A549 treated with AZD9567 at 1 μM for 4 hours (cell line): ENCODE measurements around the gene RSF1. TPM values are rescaled to one million over a fixed set of nuclear protein-coding genes. Genes with fewer than 3 reads are reported as not detected.

Experiments
- total RNA-seq: library from RNA; stranded (reverse); fragments of 200-300 nt; extraction: Qiagen RNA extraction; gene quantifications from 5 replicates; pipeline ENCODE4 v1.2.3, GENCODE V29; 2022; ENCODE audit not compliant: insufficient read depth

The RSF1 gene, protein sequence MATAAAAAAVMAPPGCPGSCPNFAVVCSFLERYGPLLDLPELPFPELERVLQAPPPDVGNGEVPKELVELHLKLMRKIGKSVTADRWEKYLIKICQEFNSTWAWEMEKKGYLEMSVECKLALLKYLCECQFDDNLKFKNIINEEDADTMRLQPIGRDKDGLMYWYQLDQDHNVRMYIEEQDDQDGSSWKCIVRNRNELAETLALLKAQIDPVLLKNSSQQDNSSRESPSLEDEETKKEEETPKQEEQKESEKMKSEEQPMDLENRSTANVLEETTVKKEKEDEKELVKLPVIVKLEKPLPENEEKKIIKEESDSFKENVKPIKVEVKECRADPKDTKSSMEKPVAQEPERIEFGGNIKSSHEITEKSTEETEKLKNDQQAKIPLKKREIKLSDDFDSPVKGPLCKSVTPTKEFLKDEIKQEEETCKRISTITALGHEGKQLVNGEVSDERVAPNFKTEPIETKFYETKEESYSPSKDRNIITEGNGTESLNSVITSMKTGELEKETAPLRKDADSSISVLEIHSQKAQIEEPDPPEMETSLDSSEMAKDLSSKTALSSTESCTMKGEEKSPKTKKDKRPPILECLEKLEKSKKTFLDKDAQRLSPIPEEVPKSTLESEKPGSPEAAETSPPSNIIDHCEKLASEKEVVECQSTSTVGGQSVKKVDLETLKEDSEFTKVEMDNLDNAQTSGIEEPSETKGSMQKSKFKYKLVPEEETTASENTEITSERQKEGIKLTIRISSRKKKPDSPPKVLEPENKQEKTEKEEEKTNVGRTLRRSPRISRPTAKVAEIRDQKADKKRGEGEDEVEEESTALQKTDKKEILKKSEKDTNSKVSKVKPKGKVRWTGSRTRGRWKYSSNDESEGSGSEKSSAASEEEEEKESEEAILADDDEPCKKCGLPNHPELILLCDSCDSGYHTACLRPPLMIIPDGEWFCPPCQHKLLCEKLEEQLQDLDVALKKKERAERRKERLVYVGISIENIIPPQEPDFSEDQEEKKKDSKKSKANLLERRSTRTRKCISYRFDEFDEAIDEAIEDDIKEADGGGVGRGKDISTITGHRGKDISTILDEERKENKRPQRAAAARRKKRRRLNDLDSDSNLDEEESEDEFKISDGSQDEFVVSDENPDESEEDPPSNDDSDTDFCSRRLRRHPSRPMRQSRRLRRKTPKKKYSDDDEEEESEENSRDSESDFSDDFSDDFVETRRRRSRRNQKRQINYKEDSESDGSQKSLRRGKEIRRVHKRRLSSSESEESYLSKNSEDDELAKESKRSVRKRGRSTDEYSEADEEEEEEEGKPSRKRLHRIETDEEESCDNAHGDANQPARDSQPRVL (N-terminal part only)
- 12.5 to 32.0 TPM (median 16.4 TPM) in 5 replicates for total RNA-seq

GRCh38 chr11:77820565-77821348 lies at the start of gene RSF1, which contains the start of gene AAMDC:
TSS of gene RSF1 (minus strand) at chr11:77820722. CDS start at chr11:77820714, 8 bp downstream.
TSS of gene AAMDC (plus strand) at chr11:77821144. CDS start at chr11:77842497, 21,353 bp downstream.

DNA sequence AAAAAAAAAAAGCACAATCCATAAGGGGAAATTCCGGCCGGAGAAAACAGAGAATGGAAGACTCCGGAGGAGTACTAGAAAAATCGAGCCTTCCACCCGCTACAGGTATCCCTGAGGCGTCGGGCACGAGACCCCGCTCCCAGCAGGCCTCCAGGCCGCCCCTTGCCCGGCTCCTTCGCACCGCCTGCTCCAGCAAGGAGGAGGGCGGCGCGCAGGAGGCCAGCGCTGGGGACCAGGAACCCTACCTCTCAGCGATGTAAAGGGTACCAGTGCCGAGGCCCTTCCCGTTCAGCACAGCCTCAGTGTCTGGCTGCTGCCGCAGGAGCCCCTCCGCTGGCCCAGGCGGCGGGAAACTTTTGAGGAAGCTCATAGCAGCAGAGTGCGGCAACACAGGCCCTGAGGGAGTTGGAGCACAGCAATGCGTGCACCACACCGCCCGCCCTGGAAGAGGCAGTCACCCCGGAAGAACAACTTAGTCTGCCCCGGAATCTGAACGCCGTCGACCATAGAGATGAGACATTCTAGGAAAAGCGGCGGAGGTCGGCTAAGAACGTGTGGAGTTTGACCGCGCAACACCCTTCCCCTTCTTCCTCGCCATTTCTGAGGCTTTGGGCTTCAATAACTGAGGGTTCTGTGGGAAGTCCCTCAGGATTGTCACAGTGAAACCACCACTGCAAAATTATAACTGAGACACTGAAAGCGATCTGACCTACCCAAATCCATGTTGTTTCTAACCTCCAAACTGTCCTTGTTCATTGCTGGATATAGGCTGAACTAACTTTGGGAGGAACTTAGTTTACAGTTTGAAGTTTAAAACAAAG lies 183.0 kb downstream of the RSF1 start, which contains the start of gene CLNS1A:
CLNS1A (minus strand) TSS at position 450 of the 821 bp plus-strand sequence; CDS start at position 370, 80 bp downstream.

Other genes with a start within 250 kb of the RSF1 start
- gene AQP11, start 230.8 kb downstream of the RSF1 start, total RNA-seq, result 1.4 to 3.4 TPM (median 1.6 TPM) in 5 replicates
- gene CLNS1A, start 182.9 kb downstream of the RSF1 start, total RNA-seq, result 144 to 207 TPM (median 153 TPM) in 5 replicates
- gene AAMDC, start 422 bp upstream of the RSF1 start, total RNA-seq, result 25.2 to 29.6 TPM (median 29.0 TPM) in 5 replicates
- gene INTS4, start 173.9 kb upstream of the RSF1 start, total RNA-seq, result 16.6 to 21.4 TPM (median 18.6 TPM) in 5 replicates
- 1.4 to 1.8 TPM (median 1.6 TPM) in 5 replicates for gene KCTD14, start 202.6 kb upstream of the RSF1 start, total RNA-seq
- not detected in 5 replicates for gene THRSP, start 243.1 kb upstream of the RSF1 start, total RNA-seq